Right lung (tissue), 10 donors: ENCODE measurements around the gene PLRG1. TPM values are rescaled to one million over a fixed set of nuclear protein-coding genes. Genes with fewer than 3 reads are reported as not detected.
"Not testable (repeated sequence)": the region's sequence is repeated elsewhere in the genome, so short reads cannot be mapped to it uniquely, and the experiment has no call there.

ENCODE experiments used
- DNase-seq, 2 donors: peaks; one replicate each; pipeline ENCODE4 v3.0.0-alpha.2; 2013
- long read RNA-seq, 8 donors: transcript quantifications; one replicate each; lab custom pipeline, GENCODE V29; 2026
- polyA plus RNA-seq, 5 donors: library from polyadenylated mRNA; unstranded; fragments of 120-200 nt; gene quantifications; one replicate each; pipeline versions ENCODE4 v1.2.1 to v1.2.3, GENCODE V29; 2013; ENCODE audit warnings: inconsistent platforms in 1 of 5, low replicate concordance in 1 of 5; ENCODE audit not compliant: insufficient read length in 5 of 5, insufficient read depth in 1 of 5

The PLRG1 gene
- polyA plus RNA-seq: 100 to 1,000 TPM in 3 of 5 donors, 10 to 100 TPM in 2; 79.0 to 122 (median 112) TPM
- long read RNA-seq, donor 1, transcript PLRG1-202 (15 exons, 3,351 nt): major isoform, 23 of 53 reads
- long read RNA-seq, donor 1, transcript PLRG1-212 (2 exons, 570 nt): minor isoform, 9 of 53 reads
- long read RNA-seq, donor 1, partial matches to known transcripts: 19 of 53 reads
- long read RNA-seq, donor 1, other reads (novel, unspliced or antisense): 0 of 53 reads
- long read RNA-seq, donor 2, transcript PLRG1-202 (15 exons, 3,351 nt): major isoform, 10 of 21 reads
- long read RNA-seq, donor 2, partial matches to known transcripts: 8 of 21 reads
- long read RNA-seq, donor 2, other reads (novel, unspliced or antisense): 0 of 21 reads
- long read RNA-seq, donor 3, transcript PLRG1-202 (15 exons, 3,351 nt): major isoform, 13 of 35 reads
- long read RNA-seq, donor 3, transcript PLRG1-212 (2 exons, 570 nt): minor isoform, 8 of 35 reads
- long read RNA-seq, donor 3, partial matches to known transcripts: 12 of 35 reads
- long read RNA-seq, donor 3, other reads (novel, unspliced or antisense): 0 of 35 reads
- long read RNA-seq, donor 4, transcript PLRG1-202 (15 exons, 3,351 nt): major isoform, 7 of 17 reads
- long read RNA-seq, donor 4, partial matches to known transcripts: 7 of 17 reads
- long read RNA-seq, donor 4, other reads (novel, unspliced or antisense): 0 of 17 reads
- long read RNA-seq, donor 5, transcript PLRG1-202 (15 exons, 3,351 nt): major isoform, 9 of 32 reads
- long read RNA-seq, donor 5, transcript PLRG1-212 (2 exons, 570 nt): minor isoform, 5 of 32 reads
- long read RNA-seq, donor 5, partial matches to known transcripts: 15 of 32 reads
- long read RNA-seq, donor 5, other reads (novel, unspliced or antisense): 0 of 32 reads
- long read RNA-seq, donor 6, transcript PLRG1-202 (15 exons, 3,351 nt): major isoform, 19 of 35 reads
- long read RNA-seq, donor 6, transcript PLRG1-212 (2 exons, 570 nt): minor isoform, 7 of 35 reads
- long read RNA-seq, donor 6, partial matches to known transcripts: 7 of 35 reads
- long read RNA-seq, donor 6, other reads (novel, unspliced or antisense): 0 of 35 reads
- long read RNA-seq, donor 7, transcript PLRG1-202 (15 exons, 3,351 nt): major isoform, 13 of 14 reads
- long read RNA-seq, donor 7, partial matches to known transcripts: 0 of 14 reads
- long read RNA-seq, donor 7, other reads (novel, unspliced or antisense): 0 of 14 reads
- long read RNA-seq, donor 8, transcript PLRG1-202 (15 exons, 3,351 nt): major isoform, 5 of 8 reads
- long read RNA-seq, donor 8, partial matches to known transcripts: 0 of 8 reads
- long read RNA-seq, donor 8, other reads (novel, unspliced or antisense): 0 of 8 reads

DNA sequence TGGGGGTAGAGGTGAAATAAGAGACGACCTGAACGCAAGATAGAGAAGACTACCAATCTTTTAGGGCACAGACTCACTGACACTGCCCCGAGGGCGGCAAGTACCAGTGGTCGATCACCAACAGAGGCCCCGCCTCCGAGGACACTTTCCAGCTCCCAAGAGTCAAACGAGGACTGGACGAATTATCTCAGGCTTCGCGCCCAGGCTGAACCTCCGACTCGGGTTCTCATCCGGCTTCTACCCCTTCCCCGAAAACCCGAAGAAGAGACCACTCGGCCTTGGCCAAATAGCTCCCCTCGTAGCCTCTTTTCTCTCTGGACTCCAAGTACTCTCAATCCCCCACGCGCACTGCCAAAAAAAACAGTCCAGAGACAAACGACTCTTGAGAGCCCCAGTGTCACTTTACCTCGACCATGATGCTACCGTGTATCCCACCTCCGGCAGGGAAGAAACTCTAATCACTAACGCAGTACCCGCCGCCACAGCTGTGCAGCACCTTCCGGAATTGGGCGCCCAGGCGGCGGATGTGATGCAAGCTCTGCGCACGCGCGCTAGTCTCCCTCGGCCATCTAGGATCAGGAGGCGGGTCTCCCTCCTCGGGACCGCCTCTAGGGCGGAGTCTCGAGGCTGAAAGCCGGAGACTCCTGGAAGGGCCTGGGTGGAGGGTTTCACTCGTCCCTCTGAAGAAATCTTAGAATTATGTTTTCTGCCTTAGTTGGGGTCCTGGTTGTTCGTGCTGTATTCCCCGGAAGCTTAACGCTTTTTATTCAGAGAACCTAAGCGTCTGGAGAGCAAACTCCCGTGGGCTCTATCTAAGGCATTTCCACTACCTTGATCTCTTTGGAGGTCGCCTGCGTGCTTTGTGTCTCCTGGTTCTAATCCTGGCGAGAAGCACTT is at the start of gene PLRG1:
Gene PLRG1 (minus strand): TSS at position 507 of the 897 bp plus-strand sequence. CDS start 92 bp downstream, at position 415.
- peak; percentile 96 to 97 for DNase-seq

DNA sequence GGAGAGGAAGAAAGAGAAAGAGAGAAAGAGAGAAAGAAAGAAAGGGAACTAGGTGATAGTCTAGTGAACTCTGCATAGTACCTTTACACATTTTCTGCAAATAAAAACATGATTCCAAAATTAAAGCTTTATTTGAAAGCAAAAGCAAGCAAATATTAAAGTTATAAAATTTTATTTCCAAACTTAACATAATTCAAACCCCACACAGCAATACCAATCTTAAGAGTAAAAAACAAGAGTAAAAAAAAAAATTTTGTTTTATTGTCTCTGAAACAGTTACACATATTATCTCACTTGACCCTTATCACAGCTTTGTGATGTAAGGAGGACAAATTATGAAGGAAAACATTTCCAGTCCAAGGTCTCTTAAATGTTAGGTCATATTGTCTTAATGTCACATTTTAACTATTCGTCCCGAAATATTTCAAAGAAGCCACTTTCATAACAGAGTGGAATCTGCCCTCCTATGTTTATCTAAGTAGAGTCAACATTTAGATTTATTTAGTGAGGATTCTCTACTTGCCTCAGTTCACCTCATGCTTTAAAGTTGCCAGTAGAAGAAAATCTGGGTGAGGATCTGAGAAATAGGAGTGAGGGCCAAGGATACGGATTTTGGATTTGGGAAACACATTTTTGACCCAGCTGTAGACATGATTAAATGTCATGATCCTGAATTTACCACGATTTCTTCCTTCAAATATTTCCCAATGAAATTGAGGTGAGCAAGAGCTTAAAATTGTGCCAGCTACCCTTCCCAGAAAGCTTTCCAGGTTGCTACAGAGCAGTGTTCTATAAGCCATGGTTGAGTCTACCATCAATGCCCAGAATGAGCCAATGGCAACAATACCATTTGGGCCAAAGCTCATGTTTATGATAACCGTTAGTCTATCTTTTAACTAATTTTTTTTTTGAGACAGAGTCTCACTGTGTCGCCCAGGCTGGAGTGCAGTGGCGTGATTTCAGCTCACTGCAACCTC is 47.9 kb upstream of the PLRG1 start:
- DNase-seq: no peak

DNA sequence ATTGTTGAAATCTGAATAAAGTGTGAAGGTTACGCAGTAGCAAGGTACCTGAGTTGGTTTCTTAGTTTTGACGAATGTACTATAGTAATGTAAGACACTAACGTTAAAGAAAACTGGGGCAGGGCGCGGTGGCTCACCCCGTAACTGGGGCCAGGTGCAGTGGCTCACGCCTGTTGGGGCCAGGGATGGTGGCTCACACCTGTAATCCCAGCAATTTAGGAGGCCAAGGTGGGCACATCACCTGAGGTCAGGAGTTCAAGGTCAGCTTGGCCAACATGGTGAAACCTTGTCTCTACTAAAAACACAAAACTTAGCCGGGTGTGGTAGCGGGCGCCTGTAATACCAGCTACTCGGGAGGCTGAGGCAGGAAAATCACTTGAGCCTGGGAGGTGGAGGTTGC is 47.1 kb upstream of the PLRG1 start:
- not testable (repeated sequence) for DNase-seq

DNA sequence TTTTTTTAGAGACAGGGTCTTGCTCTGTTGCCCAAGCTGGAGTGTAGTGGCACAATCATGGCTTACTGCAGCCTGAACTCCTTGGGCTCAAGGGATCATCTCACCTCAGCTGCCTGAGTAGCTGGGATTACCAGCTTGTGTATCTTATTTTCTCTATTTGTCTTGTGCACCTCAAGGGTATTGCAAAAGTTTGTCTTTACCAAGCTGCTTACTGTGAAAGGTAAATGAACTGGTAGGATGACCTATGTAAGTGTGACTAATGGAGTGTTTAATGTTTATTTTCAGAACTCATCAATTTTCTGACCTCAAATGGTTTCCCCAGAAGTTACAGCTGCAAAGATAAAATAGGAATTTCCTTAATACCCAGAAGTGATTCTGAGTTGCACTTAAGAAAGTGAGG is 45.6 kb upstream of the PLRG1 start:
- DNase-seq: no peak

DNA sequence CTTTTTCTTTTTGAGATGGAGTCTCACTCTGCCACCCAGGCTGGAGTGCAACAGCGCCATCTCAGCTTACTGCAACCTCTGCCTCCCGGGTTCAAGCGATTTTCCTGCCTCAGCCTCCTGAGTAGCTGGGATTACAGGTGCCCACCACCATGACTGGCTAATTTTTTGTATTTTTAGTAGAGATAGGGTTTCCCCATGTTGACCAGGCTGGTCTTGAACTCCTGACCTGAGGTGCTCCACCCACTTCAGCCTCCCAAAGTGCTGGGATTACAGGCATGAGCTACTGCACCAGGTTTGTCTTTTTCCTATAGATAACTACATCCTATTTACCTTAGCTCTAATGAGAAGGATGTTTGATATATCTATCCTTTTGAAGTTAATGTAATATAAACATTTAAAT is 44.1 kb upstream of the PLRG1 start:
- not testable (repeated sequence) for DNase-seq

DNA sequence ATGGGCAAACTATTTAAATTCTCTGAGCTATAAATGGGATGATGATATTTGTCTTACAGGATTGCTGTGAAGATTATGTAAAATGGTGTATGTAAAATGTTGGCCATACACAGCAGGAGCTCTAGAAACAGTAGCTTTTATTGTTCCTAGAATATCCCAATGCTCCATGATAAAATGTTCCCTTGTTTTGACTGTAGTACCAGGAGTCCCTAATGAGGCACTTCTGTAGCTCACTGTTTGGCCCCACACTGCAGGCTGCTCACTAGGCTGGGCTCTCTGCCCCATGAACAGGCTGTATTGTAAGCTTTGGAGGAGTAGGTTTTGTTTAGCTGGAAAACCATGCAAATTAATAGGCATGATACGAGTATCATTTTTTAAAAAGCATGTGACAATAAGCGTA is 43.7 kb upstream of the PLRG1 start:
- no peak for DNase-seq

DNA sequence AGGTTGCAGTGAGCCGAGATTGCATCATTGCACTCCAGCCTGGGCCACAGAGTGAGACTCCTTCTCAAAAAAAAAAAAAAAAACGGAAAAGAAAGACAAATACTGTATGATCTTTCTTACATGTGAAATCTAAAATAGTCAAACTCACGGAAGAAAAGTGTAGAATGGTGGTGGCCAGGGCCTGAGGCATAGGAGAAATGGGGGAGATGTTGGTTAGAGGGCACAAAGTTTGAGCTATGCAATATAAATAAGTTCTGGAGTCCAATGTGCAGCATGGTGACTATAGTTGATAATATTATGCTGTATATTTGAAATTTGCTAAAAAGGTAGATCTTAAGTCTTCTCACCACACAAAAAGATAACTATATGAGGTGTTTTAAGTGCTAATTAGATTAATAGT is 41.7 kb upstream of the PLRG1 start:
- no peak for DNase-seq

DNA sequence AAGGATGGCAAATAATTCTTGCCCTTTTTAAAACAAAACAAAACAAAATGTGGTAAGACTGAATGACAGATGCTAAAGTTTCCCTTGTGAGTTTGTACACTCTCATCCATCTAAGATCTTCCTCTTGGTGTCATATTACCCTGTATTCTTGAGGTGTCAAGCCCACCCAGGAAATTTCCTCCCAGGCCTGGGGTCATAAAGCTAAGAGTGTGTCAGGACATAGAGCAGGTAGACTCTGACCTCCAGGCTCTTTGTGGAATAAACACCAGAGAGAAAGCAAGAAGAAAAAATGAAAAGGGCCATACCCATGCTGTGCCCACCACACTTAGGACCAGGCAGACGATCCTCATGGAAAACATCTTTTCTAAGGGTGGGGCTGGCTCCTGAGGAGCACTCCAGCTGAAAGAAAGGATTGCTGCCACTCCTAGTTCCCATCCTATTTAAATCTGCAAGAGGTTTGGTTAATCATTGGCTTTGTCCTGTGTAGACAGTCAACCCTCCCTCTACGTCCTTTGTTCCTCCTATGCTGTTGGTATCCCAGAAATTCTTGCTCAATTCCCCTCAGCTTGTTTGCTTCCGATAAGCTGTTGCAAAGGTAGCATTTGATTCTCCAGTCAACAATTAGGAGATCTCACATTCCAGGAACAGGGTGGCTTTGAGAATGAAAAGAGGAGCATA is 40.3 kb upstream of the PLRG1 start, which contains the start of gene FGA:
Gene FGA (minus strand): TSS at position 414 of the 678 bp plus-strand sequence. CDS start 55 bp downstream, at position 359.
- DNase-seq: no peak

DNA sequence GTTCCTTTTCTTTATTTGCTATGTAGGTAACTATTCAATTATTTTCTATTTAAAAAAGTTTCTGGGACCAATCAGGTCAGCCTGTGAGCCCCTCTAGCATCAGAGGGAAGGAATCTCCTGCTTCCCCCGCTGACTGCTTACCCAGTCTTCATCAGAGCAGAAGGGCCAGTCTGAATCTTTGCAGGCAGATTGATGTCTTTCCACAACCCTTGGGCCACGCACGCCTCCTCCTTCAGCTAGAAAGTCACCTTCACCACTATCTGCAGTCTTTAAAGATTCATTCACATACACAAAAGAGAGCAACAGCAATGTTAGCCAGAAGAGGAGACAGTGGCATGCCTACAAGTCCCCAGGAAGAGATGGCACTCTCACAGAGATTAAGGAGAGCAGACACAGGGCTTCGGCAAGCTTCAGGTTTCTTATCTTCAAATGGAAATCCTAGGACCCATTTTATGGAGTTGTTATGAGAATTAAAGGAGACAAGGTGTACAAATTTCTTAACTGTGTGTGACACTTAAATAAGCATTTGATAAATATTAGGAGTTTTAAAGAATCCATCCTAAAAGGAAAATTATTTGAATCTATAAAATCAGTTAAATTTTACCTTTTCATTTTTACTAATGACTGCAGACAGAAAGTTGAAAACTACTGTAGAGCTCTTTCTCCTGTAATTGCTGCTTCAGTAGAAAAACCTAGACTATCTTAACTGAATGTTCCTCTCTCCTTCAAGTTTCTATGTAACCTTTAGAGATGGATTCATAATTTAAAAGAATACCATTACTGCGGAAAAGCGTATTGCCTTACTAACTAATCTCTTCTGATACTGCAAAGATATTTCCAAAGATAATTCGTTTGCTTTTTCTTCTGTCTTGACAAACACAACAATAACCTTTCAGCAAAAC is 39.3 kb upstream of the PLRG1 start:
- DNase-seq: no peak

DNA sequence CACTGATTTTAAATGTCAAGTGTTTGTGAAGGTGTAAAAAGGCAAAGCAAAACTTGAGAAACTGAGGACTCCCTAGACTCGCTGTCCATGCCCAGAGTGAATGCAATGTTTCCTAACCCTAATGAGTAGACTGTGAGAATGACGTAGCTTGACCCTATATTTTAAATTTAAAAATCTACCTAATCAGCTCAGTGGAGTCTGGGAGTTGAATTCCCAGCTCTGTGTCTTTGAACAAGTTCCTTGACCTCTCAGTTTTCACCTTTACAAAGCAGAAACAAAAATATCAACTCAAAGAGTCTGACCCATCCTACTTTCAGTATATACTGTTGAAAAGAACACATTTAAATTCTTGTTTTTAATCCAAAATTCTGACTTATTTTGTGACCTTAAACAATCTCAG is 38.0 kb upstream of the PLRG1 start:
- no peak for DNase-seq

DNA sequence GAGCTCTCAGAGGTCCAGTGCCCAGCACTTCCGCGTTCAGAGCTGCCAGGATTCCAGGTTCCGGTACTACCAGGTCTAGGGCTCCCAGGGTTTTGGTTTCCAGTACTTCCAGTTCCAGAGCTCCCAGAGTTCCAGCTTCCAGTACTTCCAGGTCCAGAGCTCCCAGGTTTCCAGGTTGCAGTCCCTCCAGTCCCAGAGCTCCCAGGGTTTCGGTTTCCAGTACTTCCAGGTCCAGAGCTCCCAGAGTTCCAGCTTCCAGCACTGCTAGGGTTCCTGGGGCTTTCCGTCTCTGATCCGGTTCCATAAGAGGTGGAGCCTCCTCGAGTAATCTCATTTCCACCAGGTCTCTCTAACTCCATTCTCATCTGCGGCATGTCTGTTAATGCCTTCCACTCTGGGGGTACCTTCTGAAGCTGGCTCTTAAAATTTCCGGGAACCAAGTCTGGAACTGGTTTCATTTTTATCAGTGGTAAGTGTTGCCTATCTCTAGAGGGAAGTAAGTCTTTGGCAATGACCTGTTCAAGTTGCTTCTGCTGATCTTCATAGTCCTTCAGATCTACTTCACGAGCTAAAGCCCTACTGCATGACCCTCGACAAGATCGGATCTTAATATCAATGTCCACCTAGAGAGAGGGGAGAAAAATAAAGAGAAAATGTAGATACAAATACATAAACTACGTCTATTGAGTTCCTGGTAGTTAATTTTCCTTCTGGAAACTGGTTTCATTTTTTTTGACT is 36.3 kb upstream of the PLRG1 start:
- DNase-seq: no peak

DNA sequence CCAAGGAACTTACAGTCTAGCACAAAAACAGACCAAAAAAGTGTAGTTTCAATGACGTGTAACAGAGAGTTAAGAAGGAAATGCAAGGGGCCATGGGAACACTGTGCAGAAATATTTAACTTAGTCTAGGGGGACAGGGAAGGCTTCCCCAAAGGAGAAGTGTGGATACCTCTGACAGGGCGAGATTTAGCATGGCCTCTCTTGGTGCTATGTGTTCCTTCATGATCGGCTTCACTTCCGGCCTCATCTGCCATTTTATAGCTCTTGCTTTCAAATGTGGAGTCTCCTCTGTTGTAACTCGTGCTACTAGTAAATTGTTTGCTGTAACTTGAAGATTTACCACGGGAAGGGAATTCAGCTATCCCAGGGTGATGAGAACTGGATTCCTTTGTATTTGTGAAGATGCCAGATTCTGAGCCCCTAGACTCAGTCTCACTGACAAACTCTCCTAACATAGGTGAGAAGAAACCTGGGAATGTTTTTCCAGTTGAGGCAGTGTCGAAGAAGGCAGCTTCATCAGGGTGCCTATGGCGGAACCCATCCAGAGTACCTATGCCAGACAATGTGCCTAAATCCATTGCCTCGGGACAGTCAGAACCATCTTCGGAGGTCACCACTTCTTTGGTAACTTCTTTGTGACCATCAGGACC is 35.3 kb upstream of the PLRG1 start:
- no peak for DNase-seq

DNA sequence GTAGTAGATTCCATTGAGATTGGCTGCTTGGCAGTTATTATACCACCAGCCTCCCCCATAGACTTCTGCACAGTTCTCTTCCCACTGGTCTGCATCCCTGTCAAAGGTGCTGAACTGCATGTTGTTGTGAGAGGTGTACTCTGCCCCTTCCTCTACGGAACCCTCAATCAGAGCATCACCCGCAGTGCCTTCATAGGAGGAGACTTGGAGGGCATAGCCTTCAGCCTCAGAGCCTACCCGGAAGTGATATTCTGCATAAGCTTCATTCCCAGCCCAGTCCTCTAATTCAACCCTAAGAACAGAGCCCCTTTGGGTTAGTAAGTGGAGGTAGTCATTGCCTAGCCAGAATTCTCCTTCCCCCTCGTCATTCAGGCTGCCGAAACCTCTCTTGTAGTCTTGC is 34.1 kb upstream of the PLRG1 start:
- DNase-seq: no peak

DNA sequence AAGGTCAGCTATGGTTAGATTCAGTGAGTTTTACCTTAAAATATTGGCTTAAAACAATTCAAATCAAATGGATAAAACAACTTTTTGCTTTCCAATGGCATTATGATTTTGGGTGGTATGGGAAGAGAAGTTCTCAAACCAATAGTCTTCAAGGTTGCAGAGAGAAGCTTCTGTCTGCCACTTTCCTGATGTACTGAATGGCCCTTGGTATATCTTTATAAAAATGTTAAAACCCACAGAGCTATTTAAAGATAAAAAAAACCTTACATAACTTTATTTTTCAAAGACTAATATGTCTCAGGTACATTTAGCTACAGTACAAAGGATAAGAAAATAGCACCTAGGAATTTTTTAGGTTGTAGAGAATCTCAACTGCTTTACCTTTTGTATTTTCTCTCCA is 33.5 kb upstream of the PLRG1 start:
- DNase-seq: no peak

DNA sequence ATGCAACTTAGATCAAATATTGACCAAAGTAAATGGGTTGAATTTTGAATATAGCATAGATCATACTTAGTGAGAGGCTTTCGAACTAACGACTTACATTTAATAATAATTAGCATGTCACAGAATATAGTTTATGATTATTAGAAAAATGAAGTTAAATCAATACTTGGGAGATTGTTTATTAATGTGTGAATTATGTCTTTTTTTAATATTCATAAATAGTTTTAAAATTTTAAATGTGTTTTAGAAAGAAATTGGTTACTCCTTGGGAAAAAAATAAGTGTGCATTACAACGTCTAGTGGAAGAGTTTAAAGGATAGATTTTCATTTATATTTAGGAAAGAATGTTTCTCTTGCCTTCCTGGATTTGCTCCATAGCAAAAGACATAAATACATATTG is 33.0 kb upstream of the PLRG1 start:
- DNase-seq: no peak

DNA sequence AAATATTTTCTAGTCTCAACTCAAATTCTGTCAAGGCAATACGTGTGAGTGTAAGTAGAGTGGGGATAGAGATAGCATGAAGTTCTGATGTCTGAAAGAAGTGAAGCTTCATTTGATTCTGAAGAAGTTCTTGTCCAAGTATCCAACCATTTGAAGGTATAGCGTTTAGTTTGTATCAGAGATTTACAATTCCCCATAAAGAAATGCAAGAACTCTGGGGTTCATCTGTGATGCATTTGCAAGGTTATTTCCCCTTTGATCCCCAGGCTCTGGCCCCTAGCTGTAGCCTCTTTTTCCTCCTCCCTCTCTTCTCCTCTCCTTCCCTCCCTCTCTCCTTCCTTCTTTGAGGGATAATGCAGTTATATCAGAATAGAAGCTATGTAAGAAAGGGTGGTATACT is 32.5 kb upstream of the PLRG1 start:
- DNase-seq: no peak
